Psoas muscle (tissue), 8 donors: ENCODE measurements around the gene CHCHD6. TPM values are rescaled to one million over a fixed set of nuclear protein-coding genes. Genes with fewer than 3 reads are reported as not detected.

Experiments
- ATAC-seq, 4 donors: fragments of 200-7000 bp; cut with Tn5 transposase; one replicate each; pipeline ENCODE4 v1.9.1; 2020; ENCODE audit warnings: moderate library complexity in 3 of 4, mild to moderate bottlenecking in 2 of 4
- DNase-seq, 2 donors: peaks; one replicate each; pipeline ENCODE4 v3.0.0-alpha.2; 2020
- H3K27ac ChIP-seq: fragments of 200-600 bp; one replicate; pipeline ENCODE4 v1.8.0; 2022
- H3K27me3 ChIP-seq, 3 donors: fragments of 200-600 bp in 1 of 3; one replicate each; pipeline versions ENCODE4 v1.6.1 to v1.8.0; 2013 to 2022; ENCODE audit warnings: low read length in 2 of 3, mild to moderate bottlenecking in 2 of 3, moderate library complexity in 1 of 3; ENCODE audit not compliant: insufficient read depth in 3 of 3
- H3K36me3 ChIP-seq, 2 donors: fragments of 200-600 bp in 1 of 2; one replicate each; pipeline versions ENCODE4 v1.6.1 to v1.8.0; 2013 to 2022; ENCODE audit warnings: low read depth in 1 of 2, mild to moderate bottlenecking in 1 of 2, moderate library complexity in 1 of 2; ENCODE audit not compliant: insufficient read depth in 1 of 2
- H3K4me1 ChIP-seq: fragments of 200-600 bp; one replicate; pipeline ENCODE4 v1.8.0; 2022
- H3K4me3 ChIP-seq: fragments of 200-600 bp; one replicate; pipeline ENCODE4 v1.8.0; 2022; ENCODE audit warnings: mild to moderate bottlenecking
- H3K9me3 ChIP-seq: fragments of 200-600 bp; one replicate; pipeline ENCODE4 v1.8.0; 2022
- CTCF ChIP-seq: fragments of 200-600 bp; IDR thresholded peaks from one replicate; pipeline ENCODE4 v1.8.0; 2022; ENCODE audit warnings: antibody characterized with exemption
- WGBS, 3 donors: extraction: QIAGEN DNeasy Blood & Tissue Kit; methylation state at CpG; one replicate each; pipeline versions ENCODE4 v1.1.6 to v1.1.7; 2013; 5-methylcytosine and 5-hydroxymethylcytosine counted together
- intact Hi-C, 2 donors: fragments of 100-400 bp; cut with DNase I; formaldehyde crosslinking; loops; one replicate each; pipeline versions ENCODE4 v1.11.0 to v1.14.2; 2022
- polyA plus RNA-seq, 3 donors: library from polyadenylated mRNA; stranded (reverse); fragments of 200-250 nt; gene quantifications; one replicate each; pipeline ENCODE4 v1.2.3, GENCODE V29; 2013
- total RNA-seq, 4 donors: library from RNA; stranded (reverse); fragmentation: NEBNext Ultra II Directional in 2 of 4; extraction: Animal tissue kit (Norgen Biotek cat#: 25700) in 2 of 4; gene quantifications; one replicate each; pipeline versions ENCODE4 v1.2.1 to v1.2.4, GENCODE V29; 2021 to 2023
- donor health status: healthy with polysubstance abuse.
- donor health status: DM: no; HTN: no; CAD: no; lungs with moderate emphysema.
- donor health status: Bipolar disorder and iron deficiency.
- donor health status: healthy.
- donor health status: DM: yes; HTN: yes; CAD: no.
- donor health status: DM: no; HTN: no; CAD: no.
- donor health status: DM: no; HTN: no; CAD: no.
- donor health status: DM: yes; HTN: yes; CAD: no.

Gene CHCHD6
- total and polyA plus RNA-seq, 7 donors: 2.4 to 13.8 (median 3.5) TPM

- no peaks in the 10 kb centered on the region for H3K36me3 ChIP-seq
- ATAC-seq (no peak), DNase-seq (no peak)
- no peaks in the 10 kb centered on the region for H3K27me3 ChIP-seq
- WGBS, 3 donors: 92 to 93% (median 92%) methylated on average over 4 of the region's 4 CpGs
- intact Hi-C loops: no loop called here
- peaks cover 6% of the 10 kb centered on the region for H3K9me3 ChIP-seq
- H3K27ac ChIP-seq: no peak overlapping the region
- H3K4me3 ChIP-seq: no peak overlapping the region
- H3K4me1 ChIP-seq: no peaks in the 10 kb centered on the region
- TF ChIP-seq CTCF: no peak
Measured at GRCh38 chr3:126807795-126808194, 103.8 kb downstream of the CHCHD6 start.

GRCh38 chr3:126811530-126811929, 107.5 kb downstream of the CHCHD6 start:
- H3K27me3 ChIP-seq: no peaks in the 10 kb centered on the region
- no peaks in the 10 kb centered on the region for H3K36me3 ChIP-seq
- intact Hi-C loops: no loop called here
- no peaks in the 10 kb centered on the region for H3K4me1 ChIP-seq
- peak in 3 of 4 donors; percentile 35 to 58 (median 40) for ATAC-seq
- H3K4me3 ChIP-seq: no peak overlapping the region
- no peak for DNase-seq
- 69 to 76% (median 73%) methylated on average over 1 of the region's 1 CpG for WGBS, 3 donors
- TF ChIP-seq CTCF: no peak
- H3K9me3 ChIP-seq: peaks cover 6% of the 10 kb centered on the region
- H3K27ac ChIP-seq: no peak overlapping the region

GRCh38 chr3:126816298-126816697, 112.3 kb downstream of the CHCHD6 start:
- Histone ChIP-seq H3K36me3 (no peaks in the 10 kb centered on the region), H3K27ac (no peak overlapping the region), H3K9me3 (no peaks in the 10 kb centered on the region), H3K4me3 (no peak overlapping the region), H3K27me3 (no peaks in the 10 kb centered on the region), H3K4me1 (peaks cover 13% of the 10 kb centered on the region)
- ATAC-seq (no peak), DNase-seq (no peak)
- intact Hi-C loops: no loop called here
- no peak for TF ChIP-seq CTCF
- 69 to 78% (median 73%) methylated on average over 6 of the region's 6 CpGs for WGBS, 3 donors

- ATAC-seq (peak in 1 of 4 donors; percentile 55), DNase-seq (no peak)
- intact Hi-C loops: no loop called here
- no peak overlapping the region for H3K4me3 ChIP-seq
- TF ChIP-seq CTCF: no peak
- H3K4me1 ChIP-seq: peaks cover 13% of the 10 kb centered on the region
- no peaks in the 10 kb centered on the region for H3K9me3 ChIP-seq
- no peaks in the 10 kb centered on the region for H3K36me3 ChIP-seq
- H3K27me3 ChIP-seq: no peaks in the 10 kb centered on the region
- WGBS, 3 donors: 49 to 62% (median 60%) methylated on average over 6 of the region's 6 CpGs
- H3K27ac ChIP-seq: no peak overlapping the region
Measured at GRCh38 chr3:126816986-126817777, 113.1 kb downstream of the CHCHD6 start.

- DNase-seq: no peak
- Histone ChIP-seq H3K9me3 (no peaks in the 10 kb centered on the region), H3K4me3 (no peak overlapping the region), H3K36me3 (no peaks in the 10 kb centered on the region), H3K27me3 (no peaks in the 10 kb centered on the region), H3K27ac (no peak overlapping the region), H3K4me1 (peaks cover 13% of the 10 kb centered on the region)
- ATAC-seq: no peak
- TF ChIP-seq CTCF: no peak
- intact Hi-C loops: no loop called here
- WGBS, 3 donors: 98 to 100% (median 100%) methylated on average over 1 of the region's 1 CpG
Measured at GRCh38 chr3:126817781-126818180, 113.7 kb downstream of the CHCHD6 start.
